COLO829 (cell line): ENCODE measurements around the gene HSF2BP.
"Not testable (repeated sequence)": the region's sequence is repeated elsewhere in the genome, so short reads cannot be mapped to it uniquely, and the experiment has no call there.

Source experiments
- DNase-seq: peaks from one replicate; pipeline ENCODE4 v3.0.0; 2012; ENCODE audit warnings: low spot score

Gene HSF2BP

DNA sequence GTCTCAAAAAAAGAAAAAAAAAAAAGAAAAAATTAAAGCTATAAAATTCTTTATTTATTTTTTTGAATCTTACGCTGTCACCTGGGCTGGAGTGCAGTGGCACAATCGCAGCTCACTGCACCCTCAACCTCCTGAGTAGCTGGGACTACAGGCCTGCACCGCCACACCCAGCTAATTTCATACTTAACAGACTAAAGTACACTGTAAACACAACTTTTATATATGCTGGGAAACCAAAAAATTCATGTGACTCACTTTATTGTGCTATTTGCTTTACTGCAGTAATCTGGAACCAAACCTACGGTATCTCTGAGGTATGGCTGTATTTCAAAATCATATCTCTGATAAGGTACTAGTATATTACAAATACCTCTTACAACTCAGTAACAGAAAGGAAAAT, 40.3 kb downstream of the HSF2BP start:
- DNase-seq = no peak

DNA sequence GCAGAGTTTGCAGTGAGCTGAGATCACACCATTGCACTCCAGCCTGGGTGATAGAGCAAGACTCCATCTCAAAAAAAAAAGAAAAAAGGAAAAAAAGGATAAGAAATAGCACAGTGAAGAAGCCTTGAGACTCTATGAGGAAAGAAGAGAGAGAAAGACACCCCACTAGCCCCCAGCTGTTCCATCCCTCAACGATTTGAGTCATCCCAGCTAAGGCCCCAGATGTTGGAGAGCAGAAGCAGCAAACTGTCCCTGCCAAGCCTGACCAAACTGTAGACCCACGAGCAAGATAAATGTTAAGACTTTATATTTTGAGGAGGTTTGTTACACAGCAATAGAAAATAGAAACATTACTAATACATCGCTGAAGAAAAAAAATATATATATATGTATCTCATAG, 42.4 kb downstream of the HSF2BP start:
- DNase-seq = not testable (repeated sequence)

GRCh38 chr21:43614839-43615238, 44.4 kb downstream of the HSF2BP start:
- DNase-seq = no peak

DNA sequence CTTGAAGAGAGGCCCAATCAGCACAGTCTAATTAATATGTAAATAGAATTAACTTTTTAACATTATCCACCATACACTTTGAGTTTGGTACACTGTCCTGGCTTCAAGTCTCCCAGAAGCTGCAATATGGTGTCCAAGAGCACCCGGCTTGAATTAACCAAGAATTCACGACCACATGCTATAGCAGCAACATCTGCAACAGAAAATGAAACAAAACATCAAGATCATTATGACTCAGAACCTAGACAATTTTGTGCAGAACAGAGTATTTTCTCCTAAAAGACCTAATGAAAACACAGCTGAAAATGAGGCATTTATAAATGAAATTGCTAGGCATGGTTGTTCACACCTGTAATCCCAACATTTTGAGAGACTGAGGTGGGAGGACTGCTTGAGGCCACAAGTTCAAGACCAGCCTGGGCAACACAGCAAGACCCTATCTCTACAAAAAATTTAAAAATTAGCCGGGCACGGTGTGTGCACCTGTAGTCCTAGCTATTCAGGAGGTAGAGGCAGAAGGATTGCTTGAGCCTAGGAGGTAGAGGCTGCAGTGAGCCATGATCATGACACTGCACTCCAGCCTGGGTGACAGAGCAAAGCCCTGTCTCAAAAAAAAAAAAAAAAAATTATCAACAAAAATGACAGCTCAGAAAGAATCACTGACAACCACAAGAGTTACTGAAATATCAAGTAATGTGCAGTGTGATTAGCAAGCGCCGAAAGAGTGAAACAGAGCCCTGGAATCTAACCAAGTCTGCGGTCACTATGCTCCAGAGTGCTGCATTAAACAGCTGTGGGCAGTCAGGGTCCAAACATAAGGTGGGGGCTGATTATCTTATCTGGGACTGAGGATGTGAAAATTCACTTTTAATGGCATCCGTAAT, 45.3 kb downstream of the HSF2BP start:
- no peak for DNase-seq

DNA sequence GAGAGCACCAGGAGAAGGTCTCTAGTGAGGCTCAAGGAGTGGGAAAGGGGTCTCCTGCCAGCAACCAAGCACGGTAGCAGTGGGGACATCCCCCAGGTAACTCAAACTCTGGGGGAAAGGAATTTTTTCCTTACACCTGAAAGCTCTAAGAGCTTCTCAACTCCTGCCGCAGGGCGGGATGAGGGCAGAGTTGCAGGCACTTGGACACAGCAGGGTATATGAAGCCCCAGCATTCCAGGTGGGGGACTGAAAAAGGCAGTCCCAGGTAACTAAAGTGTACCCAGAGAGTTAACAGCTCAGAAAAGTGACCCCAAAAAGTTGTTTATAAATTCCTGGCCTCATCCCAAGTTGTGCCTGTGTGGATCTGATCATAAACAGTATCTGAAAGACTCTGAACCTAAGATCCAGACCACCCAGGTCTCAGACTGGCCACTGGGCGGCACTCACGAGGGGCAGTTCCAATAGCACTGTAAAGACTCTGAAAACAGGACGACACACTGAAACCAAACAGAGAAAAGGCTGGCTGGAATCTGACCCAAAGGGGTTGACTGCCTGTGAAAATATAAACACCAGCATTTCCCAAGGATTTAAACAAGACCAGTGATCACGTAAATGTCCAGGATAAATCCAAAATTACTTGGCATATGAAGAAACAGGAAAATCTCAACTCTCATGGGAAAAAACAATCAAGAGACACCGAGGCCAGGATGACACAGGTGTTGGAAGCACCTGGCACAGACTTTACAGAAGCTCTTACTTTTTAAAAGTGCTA, 47.5 kb downstream of the HSF2BP start:
- DNase-seq = peak; percentile 45

DNA sequence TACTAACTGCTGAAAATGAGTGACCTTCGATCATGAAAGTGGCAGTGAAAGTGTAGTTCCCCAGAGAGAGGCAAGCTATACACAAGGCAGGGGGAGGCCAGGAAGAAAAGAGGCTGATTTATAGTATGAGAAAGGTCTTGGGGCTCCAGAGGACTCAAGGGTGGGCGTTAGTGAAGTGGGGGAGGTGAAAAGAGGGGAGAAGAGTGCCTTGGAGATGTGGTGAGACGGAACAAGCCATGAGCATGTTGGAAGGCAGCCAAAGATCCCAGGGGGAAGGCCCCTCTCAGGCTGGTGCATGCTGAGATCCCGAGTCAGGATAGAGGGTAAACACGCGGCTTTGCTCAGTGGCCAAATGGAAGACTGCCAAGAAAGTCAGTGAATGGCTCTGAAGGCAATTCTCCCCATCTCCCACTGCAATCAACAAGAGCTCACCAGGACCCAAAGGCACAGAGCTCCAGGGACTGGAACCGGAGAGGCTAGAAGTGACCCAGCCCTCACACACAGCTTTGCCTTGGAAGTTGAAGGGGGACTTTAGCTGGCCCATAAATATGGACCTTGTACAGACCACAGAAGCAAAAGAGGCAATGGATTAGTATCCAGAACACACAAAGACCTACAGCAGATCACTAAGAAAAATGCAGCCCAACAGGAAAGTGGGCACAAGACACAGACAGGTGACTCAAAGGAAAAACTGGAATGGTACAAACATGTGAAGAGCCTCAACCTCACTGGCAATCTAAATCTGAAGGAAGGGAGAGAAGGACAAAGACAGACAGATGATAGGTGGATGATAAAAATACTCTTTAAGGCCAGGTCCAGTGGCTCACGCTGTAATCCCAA, 49.6 kb downstream of the HSF2BP start:
- no peak for DNase-seq

GRCh38 chr21:43608664-43609063, 50.6 kb downstream of the HSF2BP start:
- DNase-seq = no peak

DNA sequence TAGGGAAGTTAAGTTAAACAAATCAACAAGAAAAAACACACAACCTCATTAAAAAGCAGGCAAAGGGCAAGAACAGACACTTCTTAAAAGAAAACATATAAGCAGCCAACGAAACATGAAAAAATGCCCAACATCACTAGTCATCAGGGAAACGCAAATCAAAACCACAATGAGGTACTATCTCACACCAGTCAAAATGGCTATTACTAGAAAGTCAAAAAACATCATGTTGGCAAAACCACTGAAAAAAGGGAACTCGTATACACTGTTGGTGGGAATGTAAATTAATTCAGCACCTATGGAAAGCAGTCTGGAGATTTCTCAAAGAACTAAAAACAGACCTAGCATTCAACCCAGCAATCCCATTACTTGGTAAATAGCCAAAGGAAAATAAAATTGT, 51.1 kb downstream of the HSF2BP start:
- DNase-seq = no peak

GRCh38 chr21:43605320-43606215, 53.7 kb downstream of the HSF2BP start:
- DNase-seq = no peak

- DNase-seq = no peak
Observed at GRCh38 chr21:43604505-43605204, 54.6 kb downstream of the HSF2BP start.

GRCh38 chr21:43603641-43604504, 55.4 kb downstream of the HSF2BP start:
- no peak for DNase-seq

GRCh38 chr21:43603233-43603626, 56.1 kb downstream of the HSF2BP start:
- no peak for DNase-seq

GRCh38 chr21:43602266-43603232, 56.7 kb downstream of the HSF2BP start:
- no peak for DNase-seq

DNA sequence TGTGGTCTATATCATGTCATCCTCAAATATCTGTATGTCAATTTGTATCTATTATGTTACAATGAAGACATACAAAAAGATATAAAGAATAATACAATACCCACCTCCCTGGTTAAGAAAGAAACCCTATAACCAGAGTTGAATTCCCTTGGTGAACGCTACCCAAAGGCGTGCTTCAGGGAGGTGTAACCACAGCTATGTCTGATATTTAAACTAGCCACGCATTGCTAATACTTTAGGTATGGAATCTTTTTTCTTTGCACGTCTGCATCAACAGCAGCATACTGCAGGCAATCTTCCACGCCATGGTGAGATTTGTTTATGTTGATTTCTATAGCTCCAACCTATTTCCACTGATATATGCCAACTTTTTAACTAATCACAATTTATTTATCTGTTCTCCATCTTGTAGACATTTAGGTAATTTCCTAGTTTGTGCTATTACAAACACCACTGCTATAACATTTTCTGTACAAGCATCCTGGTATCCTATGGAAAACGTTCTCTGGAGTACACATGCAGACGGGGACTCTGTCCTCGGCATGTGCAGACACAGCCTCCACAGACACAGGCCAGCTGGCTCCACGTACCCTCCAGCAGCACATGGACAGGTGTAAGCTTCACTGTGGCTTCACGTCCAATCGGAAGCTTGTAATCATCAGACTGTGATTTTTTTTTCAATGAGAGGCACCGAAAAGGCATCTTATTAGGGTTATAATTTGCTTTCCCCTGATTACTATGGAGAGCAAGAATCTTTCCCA, 58.5 kb downstream of the HSF2BP start:
- no peak for DNase-seq

DNA sequence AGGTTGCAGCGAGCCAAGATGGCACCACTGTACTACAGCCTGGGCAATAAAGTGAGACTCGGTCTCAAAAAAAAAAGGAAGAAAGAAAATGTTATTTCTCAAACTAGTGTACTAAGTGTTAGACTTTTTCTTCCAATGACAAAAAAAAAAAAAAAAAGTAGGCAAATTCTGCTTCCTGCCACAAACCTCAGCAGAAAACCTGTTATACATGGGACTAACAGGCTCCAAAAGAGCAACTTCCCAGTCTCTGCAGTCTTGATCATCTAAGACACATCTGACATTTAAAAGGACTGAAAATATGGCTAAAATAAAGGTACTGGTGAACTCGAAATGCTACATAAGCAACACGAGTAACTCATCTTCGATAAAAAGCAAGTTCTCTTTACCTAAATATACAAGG, 59.6 kb downstream of the HSF2BP start:
- DNase-seq = no peak

DNA sequence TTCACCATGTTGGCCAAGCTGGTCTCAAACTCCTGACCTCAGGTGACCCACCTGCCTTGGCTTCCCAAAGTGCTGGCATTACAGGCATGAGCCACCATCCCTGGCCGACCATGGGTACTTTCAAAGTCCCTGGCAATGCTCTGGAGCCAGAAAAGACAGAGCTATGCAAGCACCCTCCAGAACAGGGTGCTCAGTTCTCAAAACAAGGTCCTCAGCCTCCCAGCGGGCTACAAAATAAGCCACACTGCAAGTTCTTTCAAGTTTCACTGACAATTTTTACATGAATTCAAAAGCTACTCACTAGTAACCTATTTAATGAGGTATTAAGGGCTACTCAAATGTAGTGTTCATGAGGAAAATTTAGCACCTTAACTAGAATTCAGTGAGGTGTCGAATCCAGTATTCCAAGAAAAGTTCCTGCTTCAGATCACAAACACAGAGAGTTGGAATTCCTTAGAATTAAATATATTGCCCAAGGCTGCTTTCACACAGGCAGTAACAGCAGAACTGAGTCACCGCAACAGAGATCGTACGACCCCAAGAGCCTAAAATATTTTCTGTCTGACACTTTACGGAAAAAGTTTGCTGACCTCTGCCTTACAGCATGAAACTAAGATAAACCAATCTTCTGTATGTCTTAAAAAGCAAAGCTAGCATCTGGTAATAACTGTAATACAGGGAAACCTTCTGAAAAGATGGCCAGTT, 60.7 kb downstream of the HSF2BP start:
- DNase-seq = no peak
